ENCODE measurements around the gene NIP7.

NIP7 gene

GRCh38 chr16:69318911-69319289 lies 20.7 kb upstream of the NIP7 start:
- no peak overlapping the region for H3K4me3 ChIP-seq (replicated peaks; ENCODE audit: low read depth, low read length)
- no peak for TF ChIP-seq CTCF (IDR thresholded peaks at IDR 0.05; ENCODE audit: low read length, missing control alignments)
- no peak for DNase-seq (ENCODE audit: low read depth)

GRCh38 chr16:69319381-69319780 lies 20.2 kb upstream of the NIP7 start:
- no peak overlapping the region for H3K4me3 ChIP-seq (replicated peaks; ENCODE audit: low read depth, low read length)
- no peak for TF ChIP-seq CTCF (IDR thresholded peaks at IDR 0.05; ENCODE audit: low read length, missing control alignments)
- DNase-seq (ENCODE audit: low read depth), result no peak

- TF ChIP-seq CTCF (IDR thresholded peaks at IDR 0.05; ENCODE audit: low read length, missing control alignments), result no peak
- DNase-seq (ENCODE audit: low read depth), result no peak
- no peak overlapping the region for H3K4me3 ChIP-seq (replicated peaks; ENCODE audit: low read depth, low read length)
These were observed 19.5 kb upstream of the NIP7 start for GRCh38 chr16:69319826-69320739.

- no peak overlapping the region for H3K4me3 ChIP-seq (replicated peaks; ENCODE audit: low read depth, low read length)
- TF ChIP-seq CTCF (IDR thresholded peaks at IDR 0.05; ENCODE audit: low read length, missing control alignments), result no peak
- DNase-seq (ENCODE audit: low read depth), result no peak
These were observed 18.9 kb upstream of the NIP7 start for GRCh38 chr16:69320740-69321073.

GRCh38 chr16:69321080-69321479 lies 18.5 kb upstream of the NIP7 start:
- DNase-seq (ENCODE audit: low read depth), result no peak
- no peak for TF ChIP-seq CTCF (IDR thresholded peaks at IDR 0.05; ENCODE audit: low read length, missing control alignments)
- no peak overlapping the region for H3K4me3 ChIP-seq (replicated peaks; ENCODE audit: low read depth, low read length)

GRCh38 chr16:69322343-69322742 lies 17.2 kb upstream of the NIP7 start:
- no peak for TF ChIP-seq CTCF (IDR thresholded peaks at IDR 0.05; ENCODE audit: low read length, missing control alignments)
- no peak for DNase-seq (ENCODE audit: low read depth)
- no peak overlapping the region for H3K4me3 ChIP-seq (replicated peaks; ENCODE audit: low read depth, low read length)

GRCh38 chr16:69323415-69323814 lies 16.2 kb upstream of the NIP7 start:
- no peak overlapping the region for H3K4me3 ChIP-seq (replicated peaks; ENCODE audit: low read depth, low read length)
- TF ChIP-seq CTCF (IDR thresholded peaks at IDR 0.05; ENCODE audit: low read length, missing control alignments), result no peak
- DNase-seq (ENCODE audit: low read depth), result no peak
